Transverse colon (tissue), 4 donors: Measurements from ENCODE around the gene SLC29A3. TPM values are rescaled to one million over a fixed set of nuclear protein-coding genes. Genes with fewer than 3 reads are reported as not detected.

Experiments
- DNase-seq: peaks from one replicate; pipeline ENCODE4 v3.0.0-alpha.2; 2019
- H3K27ac ChIP-seq, 4 donors: fragments of 200-600 bp; sonication (generic); 2 replicates each; pipeline ENCODE4 v1.5.1; 2016 to 2018; ENCODE audit warnings: inconsistent platforms in 4 of 4
- H3K27me3 ChIP-seq: fragments of 200-600 bp; sonication (generic); 2 replicates; pipeline ENCODE4 v1.5.1; 2017; ENCODE audit warnings: inconsistent platforms
- H3K36me3 ChIP-seq, 4 donors: fragments of 200-600 bp; sonication (generic); 2 replicates each; pipeline ENCODE4 v1.5.1; 2017 to 2019; ENCODE audit warnings: inconsistent platforms in 4 of 4
- H3K4me1 ChIP-seq, 4 donors: fragments of 200-600 bp; sonication (generic); 2 replicates each; pipeline ENCODE4 v1.5.1; 2017 to 2020; ENCODE audit warnings: inconsistent platforms in 4 of 4
- H3K4me3 ChIP-seq, 4 donors: fragments of 200-600 bp; sonication (generic); 1 replicate in 1 of 4; 2 replicates in 3 of 4; pipeline versions ENCODE4 v1.5.1 to v1.6.1; 2017 to 2019; ENCODE audit warnings: inconsistent platforms in 4 of 4
- H3K9me3 ChIP-seq, 2 donors: fragments of 200-600 bp; sonication (generic); 2 replicates each; pipeline ENCODE4 v1.5.1; 2017 to 2019; ENCODE audit warnings: inconsistent platforms in 2 of 2
- CTCF ChIP-seq, 5 experiments: fragments of 200-600 bp in 3 of 5; fragments of 450-650 bp in 2 of 5; sonication (generic) in 3 of 5; IDR thresholded peaks; 1 replicate in 2 of 5; 2 replicates in 3 of 5; pipeline ENCODE4 v1.5.1; 2016 to 2017; ENCODE audit warnings: antibody characterized with exemption in 5 of 5, inconsistent platforms in 3 of 5, mild to moderate bottlenecking in 2 of 5, moderate library complexity in 1 of 5
- EP300 ChIP-seq: sonication (generic); formaldehyde crosslinking; IDR thresholded peaks from one replicate; pipeline ENCODE4 v1.6.1; 2017; ENCODE audit warnings: antibody characterized with exemption, low read depth
- POLR2A ChIP-seq: fragments of 450-650 bp; IDR thresholded peaks from one replicate; pipeline ENCODE4 v1.6.1; 2016; ENCODE audit warnings: antibody characterized with exemption, mild to moderate bottlenecking, moderate library complexity
- POLR2AphosphoS5 ChIP-seq, 3 donors: sonication (generic); formaldehyde crosslinking; IDR thresholded peaks; one replicate each; pipeline ENCODE4 v1.6.1; 2016; ENCODE audit warnings: antibody characterized with exemption in 3 of 3
- WGBS, 2 donors: methylation state at CpG; one replicate each; pipeline ENCODE4 v1.1.5; 2018; ENCODE audit warnings: low coverage in 1 of 2; 5-methylcytosine and 5-hydroxymethylcytosine counted together
- in situ Hi-C, 4 donors: fragments of 200-750 bp; cut with MboI; loops; one replicate each; pipeline versions ENCODE4 v1.15.0 to v1.15.1; 2017; ENCODE audit warnings: low sequenced_read_pairs in 3 of 4, low pct_ligation_motif_present in 1 of 4, low pct_unique_long_range_greater_than_20kb in 1 of 4
- intact Hi-C: fragments of 100-400 bp; cut with DNase I; formaldehyde crosslinking; loops from one replicate; pipeline ENCODE4 v1.15.1; 2023; ENCODE audit warnings: low total_unique reads
- total RNA-seq, 4 donors: library from RNA; depleted of rRNA; stranded (reverse); fragments of >200 nt; gene quantifications; one replicate each; pipeline ENCODE4 v1.1.0, GENCODE V29; 2016

The SLC29A3 gene
- total RNA-seq, 4 donors from 2014 or later: 0.75 to 6.4 (median 3.4) TPM

DNA sequence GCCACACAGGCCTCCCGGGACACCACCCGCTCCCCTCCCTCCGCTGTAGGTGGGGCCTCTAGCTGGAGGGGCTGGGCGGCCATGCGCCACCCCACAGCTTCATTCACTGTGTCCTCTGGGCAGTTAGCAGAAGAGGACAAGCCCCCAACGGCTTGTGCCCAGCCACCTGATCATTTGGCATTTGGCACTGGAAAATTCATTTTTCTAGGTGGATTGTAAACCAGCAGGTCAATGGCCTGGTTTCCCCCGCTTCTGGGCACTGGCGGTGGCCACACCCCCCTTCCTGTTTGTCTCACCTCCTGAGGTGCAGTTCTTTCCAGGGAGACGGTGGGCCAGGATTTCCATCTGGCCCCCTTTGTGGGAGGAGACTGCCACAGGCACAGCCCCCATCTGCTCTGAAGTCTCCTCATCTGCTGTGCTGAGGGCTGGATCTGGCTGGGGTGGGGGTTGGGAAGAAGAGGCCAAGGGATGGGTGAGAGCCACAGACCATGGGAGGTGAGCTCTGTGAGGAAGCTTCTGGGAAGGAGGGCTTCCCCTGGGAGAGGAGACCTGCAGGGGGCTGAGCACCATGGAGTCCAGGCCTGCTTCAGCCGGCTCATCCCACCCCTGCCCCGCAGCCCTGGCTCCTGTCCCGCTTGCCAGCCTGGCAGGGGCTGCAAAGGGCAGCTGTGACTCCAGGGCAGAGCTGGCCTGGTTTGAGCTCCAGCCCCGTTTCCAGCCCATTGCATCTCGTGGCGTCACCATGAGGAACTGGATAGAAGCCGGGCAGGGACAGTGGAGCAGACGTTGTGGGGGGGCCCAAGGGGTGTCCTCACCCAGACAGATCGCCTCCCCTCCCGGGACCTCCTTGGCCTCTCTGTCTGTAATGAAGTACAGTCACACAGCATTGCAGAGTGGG lies 40.1 kb upstream of the SLC29A3 start:
- Histone ChIP-seq H3K27ac (no peak overlapping the region), H3K36me3 (no peaks in the 10 kb centered on the region), H3K9me3 (no peaks in the 10 kb centered on the region), H3K4me3 (no peak overlapping the region), H3K27me3 (no peaks in the 10 kb centered on the region), H3K4me1 (no peaks in the 10 kb centered on the region)
- DNase-seq: no peak
- in situ Hi-C loops: loop anchor here in 1 of 4 donors (10.0 kb wide), 1 partner anchor 354 kb away; no protein-coding TSS in a partner anchor
- 80% methylated on average over 19 of the region's 19 CpGs; no CpG with 5 or more reads in 1 of the 2 donors for WGBS, 2 donors
- intact Hi-C loops: no loop called here
- TF ChIP-seq EP300 (no peak), POLR2AphosphoS5 (IDR thresholded peaks at IDR 0.05) (no peak), CTCF (IDR thresholded peaks at IDR 0.05) (no peak), POLR2A (no peak)

DNA sequence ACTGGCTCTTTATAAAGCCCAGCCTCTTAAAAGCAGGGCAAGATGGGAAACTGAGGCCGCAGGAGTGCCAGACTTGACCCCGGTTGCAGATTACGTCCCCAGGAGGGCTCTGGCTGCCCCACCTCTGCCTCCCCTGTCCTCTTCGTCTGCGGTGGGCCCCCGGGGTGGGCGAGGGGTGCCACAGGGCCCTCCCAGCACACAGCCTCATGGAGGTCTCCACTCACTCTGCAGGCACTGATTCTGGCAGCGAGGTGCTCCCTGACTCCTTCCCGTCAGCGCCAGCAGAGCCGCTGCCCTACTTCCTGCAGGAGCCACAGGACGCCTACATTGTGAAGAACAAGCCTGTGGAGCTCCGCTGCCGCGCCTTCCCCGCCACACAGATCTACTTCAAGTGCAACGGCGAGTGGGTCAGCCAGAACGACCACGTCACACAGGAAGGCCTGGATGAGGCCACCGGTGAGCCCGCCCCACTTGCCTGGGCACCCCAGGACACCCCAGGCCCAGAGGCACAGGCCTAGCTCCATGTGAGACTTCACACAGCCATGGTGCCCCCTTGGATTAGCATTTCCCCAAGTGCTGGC lies 39.4 kb upstream of the SLC29A3 start:
- Histone ChIP-seq H3K4me1 (no peaks in the 10 kb centered on the region), H3K27me3 (no peaks in the 10 kb centered on the region), H3K9me3 (no peaks in the 10 kb centered on the region), H3K27ac (no peak overlapping the region), H3K36me3 (no peaks in the 10 kb centered on the region), H3K4me3 (no peak overlapping the region)
- WGBS, 2 donors: 78% methylated on average over 21 of the region's 22 CpGs; no CpG with 5 or more reads in 1 of the 2 donors
- no peak for DNase-seq
- in situ Hi-C loops: loop anchor here (10.0 kb wide), 2 partner anchors 345 to 355 kb away; no protein-coding TSS in a partner anchor
- no peak for TF ChIP-seq POLR2AphosphoS5 (IDR thresholded peaks at IDR 0.05)
- TF ChIP-seq CTCF (IDR thresholded peaks at IDR 0.05): no peak
- no peak for TF ChIP-seq EP300
- intact Hi-C loops: no loop called here

GRCh38 chr10:71280216-71280615 lies 38.8 kb upstream of the SLC29A3 start:
- in situ Hi-C loops (loop anchor here in 3 of 4 donors (10.0 kb wide), 2 partner anchors 345 to 355 kb away; no protein-coding TSS in a partner anchor), intact Hi-C loops (no loop called here)
- TF ChIP-seq POLR2A (no peak), EP300 (no peak), CTCF (IDR thresholded peaks at IDR 0.05) (no peak), POLR2AphosphoS5 (IDR thresholded peaks at IDR 0.05) (no peak)
- H3K27ac ChIP-seq: no peak overlapping the region
- no peak for DNase-seq
- H3K4me1 ChIP-seq: no peaks in the 10 kb centered on the region
- H3K27me3 ChIP-seq: no peaks in the 10 kb centered on the region
- WGBS, 2 donors: 65 to 76% methylated on average over 2 to 5 of the region's 5 CpGs
- no peaks in the 10 kb centered on the region for H3K9me3 ChIP-seq
- H3K36me3 ChIP-seq: no peaks in the 10 kb centered on the region
- H3K4me3 ChIP-seq: no peak overlapping the region

GRCh38 chr10:71280825-71281224 lies 38.2 kb upstream of the SLC29A3 start:
- no peak overlapping the region for H3K4me3 ChIP-seq
- no peak overlapping the region for H3K27ac ChIP-seq
- 37 to 62% methylated on average over 1 to 3 of the region's 3 CpGs for WGBS, 2 donors
- no peak for DNase-seq
- intact Hi-C loops (no loop called here), in situ Hi-C loops (loop anchor here in 3 of 4 donors (10.0 kb wide), 2 partner anchors 346 to 356 kb away; no protein-coding TSS in a partner anchor)
- H3K9me3 ChIP-seq: no peaks in the 10 kb centered on the region
- no peaks in the 10 kb centered on the region for H3K4me1 ChIP-seq
- no peak for TF ChIP-seq POLR2A
- TF ChIP-seq POLR2AphosphoS5 (IDR thresholded peaks at IDR 0.05): no peak
- no peak for TF ChIP-seq EP300
- no peak for TF ChIP-seq CTCF (IDR thresholded peaks at IDR 0.05)
- H3K36me3 ChIP-seq: no peaks in the 10 kb centered on the region
- no peaks in the 10 kb centered on the region for H3K27me3 ChIP-seq
